ENCODE results near the gene SPATA2L.
"Not testable (repeated sequence)": the region's sequence is repeated elsewhere in the genome, so short reads cannot be mapped to it uniquely, and the experiment has no call there.

SPATA2L gene

DNA sequence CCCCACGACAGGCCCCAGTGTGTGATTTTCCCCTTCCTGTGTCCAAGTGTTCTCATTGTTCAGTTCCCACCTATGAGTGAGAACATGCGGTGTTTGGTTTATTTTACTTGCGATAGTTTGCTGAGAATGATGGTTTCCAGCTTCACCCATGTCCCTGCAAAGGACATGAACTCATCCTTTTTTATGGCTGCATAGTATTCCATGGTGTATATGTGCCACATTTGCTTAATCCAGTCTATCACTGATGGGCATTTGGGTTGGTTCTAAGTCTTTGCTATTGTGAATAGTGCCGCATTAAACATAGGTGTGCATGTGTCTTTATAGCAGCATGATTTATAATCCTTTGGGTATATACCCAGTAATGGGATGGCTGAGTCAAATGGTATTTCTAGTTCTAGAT is 29.9 kb downstream of the SPATA2L start:
- not testable (repeated sequence) for H3K27ac ChIP-seq (ENCODE audit: low read depth, low read length); H3K36me3 ChIP-seq (ENCODE audit: control insufficient read depth in 1 of 2, insufficient read depth in 2 of 2, low read length in 2 of 2); H3K9ac ChIP-seq (ENCODE audit: low read depth in 1 of 2, low read length in 2 of 2); H3K9me3 ChIP-seq (ENCODE audit: control insufficient read depth in 1 of 2, low read length in 2 of 2); H3K27me3 ChIP-seq (ENCODE audit: control insufficient read depth in 1 of 2, insufficient read depth in 2 of 2, low read length in 2 of 2); H3K4me3 ChIP-seq (ENCODE audit: low read depth in 1 of 2, low read length in 2 of 2)
- peaks cover 16 to 21% of the 10 kb centered on the region in 2 donors for H3K4me1 ChIP-seq (ENCODE audit: control insufficient read depth in 1 of 2, insufficient read depth in 2 of 2, low read length in 2 of 2)

- Histone ChIP-seq H3K4me1 (ENCODE audit: control insufficient read depth in 1 of 2, insufficient read depth in 2 of 2, low read length in 2 of 2) (peaks cover 16 to 21% of the 10 kb centered on the region in 2 donors), H3K27ac (ENCODE audit: low read depth, low read length) (no peak overlapping the region), H3K9ac (ENCODE audit: low read depth in 1 of 2, low read length in 2 of 2) (no peak overlapping the region), H3K9me3 (ENCODE audit: control insufficient read depth in 1 of 2, low read length in 2 of 2) (no peaks in the 10 kb centered on the region), H3K27me3 (ENCODE audit: control insufficient read depth in 1 of 2, insufficient read depth in 2 of 2, low read length in 2 of 2) (no peaks in the 10 kb centered on the region), H3K4me3 (ENCODE audit: low read depth in 1 of 2, low read length in 2 of 2) (no peak overlapping the region), H3K36me3 (ENCODE audit: control insufficient read depth in 1 of 2, insufficient read depth in 2 of 2, low read length in 2 of 2) (no peaks in the 10 kb centered on the region)
Measured at GRCh38 chr16:89670496-89671431, 30.7 kb downstream of the SPATA2L start.

GRCh38 chr16:89669755-89670154 is 31.8 kb downstream of the SPATA2L start:
- H3K9me3 ChIP-seq (ENCODE audit: control insufficient read depth in 1 of 2, low read length in 2 of 2), result no peaks in the 10 kb centered on the region

GRCh38 chr16:89668790-89669158 is 32.7 kb downstream of the SPATA2L start:
- Histone ChIP-seq H3K36me3 (ENCODE audit: control insufficient read depth in 1 of 2, insufficient read depth in 2 of 2, low read length in 2 of 2) (peaks cover 0 to 7% of the 10 kb centered on the region in 2 donors), H3K27ac (ENCODE audit: low read depth, low read length) (peak overlapping the region; percentile 74), H3K9me3 (ENCODE audit: control insufficient read depth in 1 of 2, low read length in 2 of 2) (no peaks in the 10 kb centered on the region), H3K4me1 (ENCODE audit: control insufficient read depth in 1 of 2, insufficient read depth in 2 of 2, low read length in 2 of 2) (peaks cover 16 to 21% of the 10 kb centered on the region in 2 donors), H3K4me3 (ENCODE audit: low read depth in 1 of 2, low read length in 2 of 2) (peak overlapping the region; percentile 46 to 55), H3K9ac (ENCODE audit: low read depth in 1 of 2, low read length in 2 of 2) (peak overlapping the region in 1 of 2 donors; percentile 43), H3K27me3 (ENCODE audit: control insufficient read depth in 1 of 2, insufficient read depth in 2 of 2, low read length in 2 of 2) (no peaks in the 10 kb centered on the region)

More at GRCh38 chr16:89669755-89670154, 31.8 kb downstream of the SPATA2L start:
- H3K9ac ChIP-seq (ENCODE audit: low read depth in 1 of 2, low read length in 2 of 2), result no peak overlapping the region
- H3K27ac ChIP-seq (ENCODE audit: low read depth, low read length), result no peak overlapping the region
- peaks cover 0 to under 1% of the 10 kb centered on the region in 2 donors for H3K36me3 ChIP-seq (ENCODE audit: control insufficient read depth in 1 of 2, insufficient read depth in 2 of 2, low read length in 2 of 2)
- peaks cover 16 to 21% of the 10 kb centered on the region in 2 donors for H3K4me1 ChIP-seq (ENCODE audit: control insufficient read depth in 1 of 2, insufficient read depth in 2 of 2, low read length in 2 of 2)
- no peak overlapping the region for H3K4me3 ChIP-seq (ENCODE audit: low read depth in 1 of 2, low read length in 2 of 2)
- H3K27me3 ChIP-seq (ENCODE audit: control insufficient read depth in 1 of 2, insufficient read depth in 2 of 2, low read length in 2 of 2), result no peaks in the 10 kb centered on the region

DNA sequence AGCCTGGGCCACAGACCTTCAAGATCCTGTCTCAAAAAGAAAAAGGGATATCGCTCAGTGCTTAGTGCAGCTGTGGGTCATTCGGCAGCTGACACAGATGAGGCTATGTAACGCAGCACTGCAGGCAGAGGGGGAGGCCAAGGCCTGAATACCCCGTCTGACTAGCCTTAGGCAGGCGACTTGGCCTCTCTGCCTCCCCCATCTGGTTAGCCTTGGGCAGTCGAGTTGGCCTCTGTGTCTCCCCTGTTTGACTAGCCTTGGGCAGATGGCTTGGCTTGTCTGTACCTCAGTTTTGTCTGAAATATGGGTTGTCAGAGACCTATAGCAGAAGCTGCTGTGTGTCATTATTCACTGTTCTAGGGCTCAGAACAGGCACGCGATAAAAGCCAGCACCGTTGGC is 33.9 kb downstream of the SPATA2L start:
- H3K36me3 ChIP-seq (ENCODE audit: control insufficient read depth in 1 of 2, insufficient read depth in 2 of 2, low read length in 2 of 2), result peaks cover 0 to 7% of the 10 kb centered on the region in 2 donors
- H3K27ac ChIP-seq (ENCODE audit: low read depth, low read length), result no peak overlapping the region
- no peaks in the 10 kb centered on the region for H3K27me3 ChIP-seq (ENCODE audit: control insufficient read depth in 1 of 2, insufficient read depth in 2 of 2, low read length in 2 of 2)
- H3K9ac ChIP-seq (ENCODE audit: low read depth in 1 of 2, low read length in 2 of 2), result no peak overlapping the region
- H3K9me3 ChIP-seq (ENCODE audit: control insufficient read depth in 1 of 2, low read length in 2 of 2), result no peaks in the 10 kb centered on the region
- H3K4me3 ChIP-seq (ENCODE audit: low read depth in 1 of 2, low read length in 2 of 2), result no peak overlapping the region
- peaks cover 16 to 21% of the 10 kb centered on the region in 2 donors for H3K4me1 ChIP-seq (ENCODE audit: control insufficient read depth in 1 of 2, insufficient read depth in 2 of 2, low read length in 2 of 2)

GRCh38 chr16:89667000-89667399 is 34.5 kb downstream of the SPATA2L start:
- H3K36me3 ChIP-seq (ENCODE audit: control insufficient read depth in 1 of 2, insufficient read depth in 2 of 2, low read length in 2 of 2); H3K27ac ChIP-seq (ENCODE audit: low read depth, low read length); H3K9me3 ChIP-seq (ENCODE audit: control insufficient read depth in 1 of 2, low read length in 2 of 2); H3K27me3 ChIP-seq (ENCODE audit: control insufficient read depth in 1 of 2, insufficient read depth in 2 of 2, low read length in 2 of 2); H3K4me3 ChIP-seq (ENCODE audit: low read depth in 1 of 2, low read length in 2 of 2); H3K9ac ChIP-seq (ENCODE audit: low read depth in 1 of 2, low read length in 2 of 2): not testable (repeated sequence)
- peaks cover 16 to 21% of the 10 kb centered on the region in 2 donors for H3K4me1 ChIP-seq (ENCODE audit: control insufficient read depth in 1 of 2, insufficient read depth in 2 of 2, low read length in 2 of 2)

DNA sequence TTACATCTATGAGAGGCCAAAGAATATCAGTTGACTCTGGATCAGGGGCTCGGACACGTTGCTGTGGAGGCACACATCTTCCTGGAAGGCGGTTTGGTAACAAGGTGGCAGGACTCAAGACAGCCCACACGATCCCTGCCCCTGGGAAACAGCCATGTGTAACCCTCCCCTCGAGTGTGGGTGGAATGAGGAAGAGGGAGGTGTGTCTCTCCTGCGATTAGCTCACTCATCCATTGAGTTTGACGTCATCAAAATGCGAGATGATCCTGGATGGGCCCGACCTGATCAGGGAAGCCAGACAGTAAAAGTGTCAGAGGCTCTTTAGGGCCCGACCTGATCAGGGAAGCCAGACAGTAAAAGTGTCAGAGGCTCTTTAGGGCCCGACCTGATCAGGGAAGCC is 37.3 kb downstream of the SPATA2L start:
- H3K9me3 ChIP-seq (ENCODE audit: control insufficient read depth in 1 of 2, low read length in 2 of 2); H3K27ac ChIP-seq (ENCODE audit: low read depth, low read length): not testable (repeated sequence)

DNA sequence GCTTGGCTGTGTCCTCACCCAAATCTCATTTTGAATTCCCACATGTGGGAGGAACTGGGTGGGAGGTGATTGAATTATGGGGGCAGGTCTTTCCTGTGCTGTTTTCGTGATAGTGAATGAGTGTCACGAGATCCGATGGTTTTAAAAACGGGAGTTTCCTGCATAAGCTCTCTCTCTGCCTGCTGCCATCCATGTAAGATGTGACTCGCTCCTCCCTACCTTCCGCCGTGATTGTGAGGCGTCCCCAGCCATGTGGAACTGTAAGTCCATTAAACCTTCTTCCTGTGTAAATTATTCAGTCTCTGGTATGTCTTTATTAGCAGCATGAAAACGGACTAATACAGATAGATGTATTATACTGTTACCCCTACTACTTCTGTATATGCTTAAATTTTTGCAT is 40.3 kb downstream of the SPATA2L start:
- Histone ChIP-seq H3K27ac (ENCODE audit: low read depth, low read length) (no peak overlapping the region), H3K36me3 (ENCODE audit: control insufficient read depth in 1 of 2, insufficient read depth in 2 of 2, low read length in 2 of 2) (peaks cover 4 to 19% of the 10 kb centered on the region in 2 donors), H3K4me3 (ENCODE audit: low read depth in 1 of 2, low read length in 2 of 2) (no peak overlapping the region), H3K9ac (ENCODE audit: low read depth in 1 of 2, low read length in 2 of 2) (no peak overlapping the region), H3K4me1 (ENCODE audit: control insufficient read depth in 1 of 2, insufficient read depth in 2 of 2, low read length in 2 of 2) (peaks cover 17 to 18% of the 10 kb centered on the region in 2 donors), H3K9me3 (ENCODE audit: control insufficient read depth in 1 of 2, low read length in 2 of 2) (no peaks in the 10 kb centered on the region), H3K27me3 (ENCODE audit: control insufficient read depth in 1 of 2, insufficient read depth in 2 of 2, low read length in 2 of 2) (no peaks in the 10 kb centered on the region)

More for the DNA sequence above, 37.3 kb downstream of the SPATA2L start:
- H3K27me3 ChIP-seq (ENCODE audit: control insufficient read depth in 1 of 2, insufficient read depth in 2 of 2, low read length in 2 of 2); H3K4me3 ChIP-seq (ENCODE audit: low read depth in 1 of 2, low read length in 2 of 2); H3K9ac ChIP-seq (ENCODE audit: low read depth in 1 of 2, low read length in 2 of 2): not testable (repeated sequence)
- H3K4me1 ChIP-seq (ENCODE audit: control insufficient read depth in 1 of 2, insufficient read depth in 2 of 2, low read length in 2 of 2), result peaks cover 7 to 11% of the 10 kb centered on the region in 2 donors
- peaks cover 4 to 19% of the 10 kb centered on the region in 2 donors for H3K36me3 ChIP-seq (ENCODE audit: control insufficient read depth in 1 of 2, insufficient read depth in 2 of 2, low read length in 2 of 2)

GRCh38 chr16:89660146-89660545 is 41.4 kb downstream of the SPATA2L start:
- H3K9ac ChIP-seq (ENCODE audit: low read depth in 1 of 2, low read length in 2 of 2), result no peak overlapping the region
- peaks cover 4 to 19% of the 10 kb centered on the region in 2 donors for H3K36me3 ChIP-seq (ENCODE audit: control insufficient read depth in 1 of 2, insufficient read depth in 2 of 2, low read length in 2 of 2)
- H3K9me3 ChIP-seq (ENCODE audit: control insufficient read depth in 1 of 2, low read length in 2 of 2), result no peaks in the 10 kb centered on the region
- no peak overlapping the region for H3K4me3 ChIP-seq (ENCODE audit: low read depth in 1 of 2, low read length in 2 of 2)
- no peak overlapping the region for H3K27ac ChIP-seq (ENCODE audit: low read depth, low read length)
- H3K27me3 ChIP-seq (ENCODE audit: control insufficient read depth in 1 of 2, insufficient read depth in 2 of 2, low read length in 2 of 2), result no peaks in the 10 kb centered on the region
- peaks cover 19 to 22% of the 10 kb centered on the region in 2 donors for H3K4me1 ChIP-seq (ENCODE audit: control insufficient read depth in 1 of 2, insufficient read depth in 2 of 2, low read length in 2 of 2)

- Histone ChIP-seq H3K27ac (ENCODE audit: low read depth, low read length) (no peak overlapping the region), H3K4me3 (ENCODE audit: low read depth in 1 of 2, low read length in 2 of 2) (peak overlapping the region; percentile 80 to 91), H3K9me3 (ENCODE audit: control insufficient read depth in 1 of 2, low read length in 2 of 2) (no peaks in the 10 kb centered on the region), H3K36me3 (ENCODE audit: control insufficient read depth in 1 of 2, insufficient read depth in 2 of 2, low read length in 2 of 2) (peaks cover 4 to 19% of the 10 kb centered on the region in 2 donors), H3K9ac (ENCODE audit: low read depth in 1 of 2, low read length in 2 of 2) (peak overlapping the region; percentile 89 to 94), H3K27me3 (ENCODE audit: control insufficient read depth in 1 of 2, insufficient read depth in 2 of 2, low read length in 2 of 2) (no peaks in the 10 kb centered on the region), H3K4me1 (ENCODE audit: control insufficient read depth in 1 of 2, insufficient read depth in 2 of 2, low read length in 2 of 2) (peaks cover 23 to 25% of the 10 kb centered on the region in 2 donors)
Measured at GRCh38 chr16:89658221-89658879, 43.2 kb downstream of the SPATA2L start.
